GM18526 (cell line): Measurements from ENCODE around the gene MRAS.

Experiments
- POLR2A ChIP-seq: IDR thresholded peaks from 3 replicates; pipeline ENCODE4 v1.6.1; 2011; ENCODE audit not compliant: insufficient read length; ENCODE audit errors: extremely low read depth

Gene MRAS

DNA sequence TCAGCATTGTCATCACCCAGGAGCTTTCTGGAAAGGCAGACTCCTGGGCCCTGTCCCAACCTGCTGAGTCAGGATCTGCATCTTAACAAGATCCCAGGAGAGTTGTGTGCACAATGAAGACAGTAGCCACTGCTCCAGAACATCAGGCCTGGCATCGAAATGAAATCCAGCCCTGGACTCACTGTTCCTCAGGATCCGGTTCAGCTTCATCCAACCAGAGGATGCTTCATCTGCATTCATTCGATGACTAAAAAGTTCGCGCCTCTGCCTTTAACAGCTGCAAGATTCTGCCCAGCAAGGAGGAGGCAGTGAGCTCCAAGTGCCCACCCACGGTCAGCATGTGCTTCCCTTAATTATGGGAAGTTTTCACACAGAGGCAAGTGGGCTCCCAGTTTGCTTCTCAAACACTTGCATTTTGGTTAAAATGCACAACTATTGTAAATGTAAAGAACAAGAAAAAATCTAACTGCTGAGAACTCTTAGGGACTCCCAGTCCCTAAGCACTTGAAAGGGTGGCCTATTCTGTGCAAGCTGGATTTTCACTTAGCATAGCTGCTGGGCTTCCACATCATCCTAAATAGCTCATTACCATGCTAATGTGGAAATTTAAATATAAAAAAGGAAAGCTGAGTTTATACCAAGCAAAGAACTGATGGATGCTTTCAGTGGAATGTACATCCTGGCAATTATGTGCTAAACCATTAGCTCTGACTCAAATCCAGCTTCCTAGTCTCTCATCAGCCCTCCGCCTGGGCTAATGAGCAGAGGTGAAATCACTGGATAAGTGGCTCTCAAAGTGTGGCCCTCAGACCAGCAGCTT lies 60.6 kb downstream of the MRAS start:
- no peak for TF ChIP-seq POLR2A

DNA sequence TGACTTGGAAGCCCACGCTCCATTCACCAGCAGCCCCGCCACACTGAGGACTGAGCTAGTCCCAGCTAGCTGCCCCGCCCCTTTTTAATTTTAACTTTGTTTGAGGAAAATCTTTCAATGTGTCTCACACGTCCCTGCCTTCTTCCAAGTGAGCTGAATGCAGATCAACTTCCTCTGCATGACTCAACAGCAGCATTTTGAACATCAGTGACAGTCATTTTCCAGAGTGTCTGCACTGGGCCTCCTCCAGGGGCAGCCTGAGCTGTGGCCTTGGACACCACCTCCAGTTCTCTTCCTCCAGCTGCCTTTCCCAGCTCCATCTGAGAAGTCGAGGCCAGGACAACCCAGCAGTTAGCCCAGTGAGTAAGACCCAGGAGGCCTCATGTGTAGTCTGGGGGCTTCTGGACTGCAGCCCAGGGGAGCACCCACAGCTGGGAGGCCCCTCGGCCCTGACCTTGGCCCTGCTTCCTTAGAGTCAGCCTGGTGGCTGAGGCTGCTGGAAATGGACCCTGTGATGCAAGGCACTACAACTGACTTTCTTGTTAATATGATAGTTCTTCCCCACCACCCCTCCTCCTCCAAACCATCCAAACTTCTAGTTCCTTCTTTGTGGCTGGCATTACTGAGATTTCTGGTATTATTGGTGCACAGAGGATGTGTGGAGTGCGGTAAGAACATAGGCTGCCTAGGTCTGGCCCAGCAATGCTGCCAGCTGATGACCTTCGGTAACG lies 64.6 kb downstream of the MRAS start:
- no peak for TF ChIP-seq POLR2A

DNA sequence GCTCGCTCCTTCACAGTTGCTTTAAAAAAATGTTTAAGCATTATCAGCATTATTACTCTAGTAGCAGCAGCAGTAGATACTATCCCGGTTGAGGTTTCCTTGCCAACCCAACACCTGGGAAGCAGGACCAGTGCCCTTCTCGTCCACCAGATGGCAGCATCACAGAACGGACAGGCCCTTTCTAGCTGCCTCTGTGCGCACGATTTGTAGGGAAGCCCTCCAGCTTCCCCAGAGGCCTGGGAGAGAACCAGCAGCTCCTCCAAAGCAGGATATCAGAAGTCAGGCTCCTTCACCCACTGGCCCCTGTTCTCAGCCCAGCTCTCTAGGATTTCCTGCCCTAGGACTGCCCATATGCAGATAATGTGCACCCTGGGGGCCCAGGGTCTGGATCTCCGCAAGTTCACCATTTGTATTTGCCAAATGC lies 69.2 kb downstream of the MRAS start:
- no peak for TF ChIP-seq POLR2A

DNA sequence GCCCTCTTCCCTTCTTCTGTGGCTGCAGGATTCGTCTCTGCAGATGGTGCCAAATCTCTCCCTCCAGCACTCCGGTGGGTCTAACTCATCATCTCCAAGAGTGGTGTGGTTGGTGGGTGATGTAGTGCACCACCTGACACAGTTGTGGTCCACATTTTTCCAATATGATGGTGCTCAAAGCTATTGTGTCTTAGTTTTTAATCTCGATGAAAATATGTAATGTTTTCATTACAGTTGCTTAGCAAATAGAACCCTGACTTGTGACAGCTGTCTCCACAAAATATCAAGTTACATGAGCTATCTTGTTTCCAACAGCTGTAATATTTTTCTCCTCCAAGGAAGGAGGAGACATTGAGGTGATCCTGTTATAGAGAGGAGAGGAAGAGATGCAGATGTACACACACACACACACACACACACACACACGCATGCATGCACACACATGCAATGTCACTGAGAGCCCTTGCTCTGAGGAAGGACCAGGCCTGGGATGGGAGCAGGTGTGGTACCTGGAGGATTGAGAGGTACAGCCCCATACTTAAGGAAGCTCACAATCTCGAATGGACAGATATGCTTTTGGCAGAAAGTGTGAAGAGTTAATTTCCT lies 70.3 kb downstream of the MRAS start:
- TF ChIP-seq POLR2A, result no peak

DNA sequence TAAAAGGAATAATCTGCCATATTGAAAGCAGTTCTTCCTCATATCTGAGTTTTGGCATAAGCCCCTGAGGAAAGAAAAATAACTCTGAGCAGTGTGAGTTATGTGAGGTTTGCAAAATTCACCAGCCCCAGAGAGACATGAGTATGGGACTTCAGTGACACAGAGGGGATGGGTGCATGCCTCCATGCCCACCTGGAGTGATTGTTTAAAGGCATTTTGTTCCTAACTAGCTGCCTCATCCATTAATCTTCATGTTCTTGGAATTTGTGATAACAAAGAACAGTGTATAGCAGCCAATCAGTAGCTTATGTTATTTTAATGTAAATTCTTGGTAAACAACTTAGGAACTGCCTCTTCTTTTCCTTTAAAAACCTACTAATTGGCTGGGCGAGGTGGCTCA lies 74.9 kb downstream of the MRAS start:
- TF ChIP-seq POLR2A, result no peak

DNA sequence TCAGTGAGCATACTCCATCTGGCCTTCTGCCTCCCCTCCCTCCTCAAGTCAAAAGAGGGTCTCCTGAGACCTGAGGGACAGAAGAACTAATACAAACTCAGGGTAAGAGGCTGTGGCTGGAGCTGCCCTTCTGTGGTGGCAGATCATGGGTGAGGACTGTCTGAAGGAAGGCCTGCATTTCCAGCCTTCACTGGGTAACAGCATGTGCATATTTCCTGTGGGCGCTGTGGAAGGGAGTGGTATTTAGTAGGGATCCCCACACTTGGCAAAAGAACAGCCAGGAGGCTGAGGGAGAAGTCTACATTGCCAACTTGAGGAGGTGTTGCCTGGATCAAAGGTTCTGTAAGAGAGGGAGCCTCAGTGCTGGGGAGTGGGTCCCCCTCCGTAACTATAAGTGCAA lies 75.9 kb downstream of the MRAS start:
- no peak for TF ChIP-seq POLR2A

DNA sequence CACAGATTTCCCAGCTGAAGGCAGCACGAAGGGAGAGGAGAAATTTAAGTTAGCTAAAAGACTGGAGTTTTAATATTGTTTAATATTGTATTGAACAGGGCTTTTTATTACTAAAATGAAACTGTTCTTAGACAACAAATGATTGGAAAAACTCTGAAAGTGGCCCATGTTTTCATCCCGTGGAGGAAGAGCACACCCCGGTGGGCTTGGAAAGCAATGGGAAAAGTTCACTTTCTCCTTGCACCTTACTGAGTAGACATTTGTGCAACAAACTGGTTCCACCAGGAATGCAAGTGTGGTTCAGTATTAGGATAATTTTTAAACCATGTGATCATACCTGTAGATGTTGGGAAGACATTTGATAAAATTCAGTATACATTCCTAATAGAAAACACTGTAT lies 77.8 kb downstream of the MRAS start:
- no peak for TF ChIP-seq POLR2A

DNA sequence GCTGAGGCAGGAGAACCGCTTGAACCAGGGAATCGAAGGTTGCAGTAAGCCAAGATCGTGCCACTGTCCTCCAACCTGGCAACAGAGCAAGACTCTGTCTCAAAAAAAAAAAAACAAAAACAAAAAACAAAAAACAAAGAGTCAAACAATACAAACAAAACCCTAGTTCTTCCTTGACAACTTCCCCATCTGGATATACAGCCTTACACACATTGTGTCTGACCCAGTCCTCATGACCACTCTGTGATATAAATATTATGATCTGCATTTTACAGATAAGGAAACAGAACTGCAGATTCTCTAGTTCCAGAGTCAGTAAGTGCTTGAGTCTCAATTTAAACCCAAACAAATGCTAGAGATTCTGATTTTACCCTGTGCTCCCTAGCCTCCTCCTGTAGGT lies 81.3 kb downstream of the MRAS start:
- TF ChIP-seq POLR2A, result no peak

DNA sequence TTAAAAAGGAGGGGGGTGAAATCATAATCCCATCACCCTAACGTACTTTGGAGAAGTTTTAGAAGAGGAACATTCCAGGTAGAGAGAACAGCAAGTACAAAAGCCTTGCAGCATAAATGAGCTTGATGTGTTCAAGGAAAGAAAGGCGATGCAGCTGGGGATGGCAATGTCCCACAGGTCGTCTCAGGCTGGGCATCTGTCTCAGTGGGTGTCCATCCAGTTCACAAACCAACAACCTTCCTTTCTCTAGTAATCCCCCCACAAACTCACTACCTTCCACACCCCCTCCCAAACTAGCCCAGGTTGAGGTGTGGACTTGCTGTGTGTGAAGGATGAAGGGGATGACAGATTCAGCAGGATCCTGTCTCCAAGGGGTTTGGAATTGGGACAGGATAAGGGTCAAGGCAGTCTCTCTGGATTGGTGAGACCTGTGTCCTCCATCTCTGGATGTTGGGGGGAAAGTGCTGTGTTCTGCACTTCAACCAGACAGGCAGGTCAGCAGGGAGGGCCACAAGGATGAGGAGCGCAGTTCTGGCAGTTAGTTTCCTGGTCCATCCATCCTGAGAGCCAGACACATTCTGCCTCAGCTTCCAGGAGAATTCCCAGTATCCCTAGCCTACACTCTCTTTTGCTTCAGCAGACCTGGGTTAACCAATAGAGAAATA lies 84.3 kb downstream of the MRAS start:
- no peak for TF ChIP-seq POLR2A

DNA sequence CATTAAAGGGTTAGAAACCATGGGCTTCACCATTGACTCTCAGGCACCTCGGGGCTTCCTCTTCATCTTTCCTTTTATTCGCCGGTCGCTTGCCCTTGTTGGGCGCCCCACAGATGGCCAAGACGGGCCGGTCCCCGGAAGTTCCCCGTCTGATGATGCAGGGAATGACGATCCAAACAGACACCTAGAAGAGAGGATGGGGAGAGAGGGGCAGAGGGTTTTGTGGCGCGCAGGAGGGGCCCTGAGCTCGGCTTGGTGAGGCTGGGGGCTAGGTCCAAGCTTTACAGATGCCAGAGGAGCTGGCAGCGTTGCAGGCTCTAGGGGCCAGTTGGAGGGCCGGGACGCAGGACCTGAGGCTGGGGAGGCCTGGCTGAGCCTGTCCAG lies 85.5 kb downstream of the MRAS start:
- no peak for TF ChIP-seq POLR2A

DNA sequence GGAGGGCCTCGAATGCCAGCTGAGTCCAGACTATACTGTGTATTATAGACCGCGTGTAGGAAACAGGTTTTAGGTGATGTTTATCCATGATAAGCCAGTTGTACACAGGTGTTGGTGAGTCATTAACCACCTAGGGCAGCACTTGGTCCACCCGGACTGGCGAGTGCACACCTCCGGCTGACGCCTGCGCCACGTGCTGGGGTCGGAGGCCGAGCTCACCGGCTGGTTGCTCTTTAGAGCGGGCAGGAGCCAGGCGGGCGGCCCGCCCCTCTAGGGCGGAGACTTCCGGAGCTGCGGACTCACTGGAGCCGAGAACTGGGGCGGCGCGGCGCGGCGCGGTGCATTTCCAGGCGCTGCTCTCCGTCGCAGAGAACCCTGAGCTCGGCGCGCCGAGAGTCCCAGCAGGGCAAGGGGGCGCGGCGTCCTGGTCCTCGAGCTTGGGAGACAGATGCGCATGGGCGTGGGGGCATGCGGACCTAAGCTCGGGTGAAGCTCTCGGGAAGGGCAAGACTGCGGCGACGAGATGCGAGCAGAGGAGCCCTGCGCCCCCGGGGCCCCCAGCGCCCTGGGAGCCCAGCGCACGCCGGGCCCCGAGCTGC lies 86.0 kb downstream of the MRAS start, which contains the start of gene ESYT3:
Gene ESYT3 (plus strand): TSS at position 341 of the 599 bp plus-strand sequence. CDS start 183 bp downstream, at position 524.
- TF ChIP-seq POLR2A, result no peak

DNA sequence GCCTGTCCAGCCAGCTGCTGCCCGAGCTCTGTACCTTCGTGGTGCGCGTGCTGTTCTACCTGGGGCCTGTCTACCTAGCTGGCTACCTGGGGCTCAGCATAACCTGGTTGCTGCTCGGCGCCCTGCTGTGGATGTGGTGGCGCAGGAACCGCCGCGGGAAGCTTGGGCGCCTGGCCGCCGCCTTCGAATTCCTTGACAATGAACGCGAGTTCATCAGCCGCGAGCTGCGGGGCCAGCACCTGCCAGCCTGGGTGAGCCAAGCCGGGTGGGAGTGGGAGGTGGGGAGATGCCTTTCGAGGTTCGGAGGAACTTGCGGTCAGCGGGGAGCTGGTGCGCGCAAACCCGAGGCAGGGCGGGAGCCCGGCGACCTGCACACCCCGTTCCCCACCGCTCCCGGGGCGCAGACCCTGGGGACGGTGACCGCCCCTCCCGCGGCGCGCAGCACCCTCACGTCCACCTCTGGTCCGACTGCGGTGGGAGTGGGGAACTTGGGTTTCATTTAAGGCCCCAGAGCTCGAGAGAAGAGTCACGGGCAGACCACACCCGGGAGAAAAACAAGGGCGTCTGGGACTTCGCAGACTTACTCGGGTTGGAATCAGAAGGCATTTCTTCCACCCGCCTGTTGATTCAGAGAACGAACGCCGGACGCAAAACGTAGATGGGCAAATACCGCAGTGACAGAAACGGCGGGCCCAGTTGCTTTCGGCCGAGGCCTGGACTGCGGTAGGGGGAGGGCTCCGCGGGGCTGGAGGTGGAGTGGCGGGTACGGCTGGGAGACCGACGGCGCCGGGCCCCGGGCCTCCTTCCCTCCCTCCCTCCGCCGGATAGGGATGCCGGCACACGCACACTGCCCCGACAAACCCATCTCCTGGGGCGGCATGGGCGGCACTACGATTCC lies 86.7 kb downstream of the MRAS start:
- TF ChIP-seq POLR2A, result no peak

DNA sequence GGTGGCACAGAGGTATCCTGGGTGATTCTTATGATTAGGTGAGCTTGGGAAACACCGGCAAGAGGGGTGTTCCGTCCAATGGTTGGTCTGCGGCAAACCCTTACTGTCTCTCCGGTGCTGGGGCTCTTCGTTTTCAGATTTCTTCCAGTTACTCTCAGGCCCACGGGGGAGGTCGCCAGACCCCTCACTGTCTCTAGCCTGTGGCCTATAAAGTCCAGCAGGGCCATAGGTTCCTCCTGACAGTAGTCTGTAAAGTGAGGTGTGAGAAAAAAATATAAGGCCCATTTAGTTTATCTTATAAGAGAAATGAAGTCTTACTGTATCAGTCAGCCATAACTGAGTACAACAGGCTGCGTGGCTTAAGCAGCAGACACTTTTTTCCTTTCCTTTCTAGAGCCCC lies 87.5 kb downstream of the MRAS start:
- TF ChIP-seq POLR2A, result no peak

DNA sequence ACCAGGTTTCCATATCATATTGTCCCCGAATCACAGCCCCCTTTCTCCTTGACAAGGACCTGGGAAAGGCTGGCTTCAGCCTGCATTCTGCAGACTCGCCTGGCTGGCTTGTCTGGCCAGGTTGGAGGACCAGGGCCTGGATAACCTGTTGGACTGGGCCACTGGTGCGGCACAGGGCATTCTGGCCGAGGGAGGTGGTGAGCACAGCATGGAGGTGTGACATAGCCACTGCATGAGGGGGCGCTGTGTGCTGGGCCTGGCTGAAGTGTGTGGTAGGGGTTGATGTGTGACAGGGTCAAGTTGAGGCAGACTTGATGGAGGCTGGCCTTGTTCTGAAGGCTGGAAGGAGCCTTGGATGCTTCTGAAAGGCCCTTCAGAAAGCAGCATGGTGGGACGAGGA lies 88.9 kb downstream of the MRAS start:
- no peak for TF ChIP-seq POLR2A
